HepG2 (cell line): ENCODE results near the gene DDN. TPM values are rescaled to one million over a fixed set of nuclear protein-coding genes. Genes with fewer than 3 reads are reported as not detected.

ENCODE experiments used
- CAMTA2 ChIP-seq: sonication (generic); formaldehyde crosslinking; IDR thresholded peaks from 2 replicates; pipeline ENCODE4 v1.4.0; 2020; ENCODE audit warnings: mild to moderate bottlenecking, missing genetic modification reagents, borderline replicate concordance
- ESRRA ChIP-seq: sonication (generic); formaldehyde crosslinking; IDR thresholded peaks from 2 replicates; pipeline ENCODE4 v1.5.1; 2020; ENCODE audit warnings: mild to moderate bottlenecking, low read depth, missing genetic modification reagents
- FOXA1 ChIP-seq, 2 experiments: fragments of 450-650 bp in 1 of 2; sonication (generic) in 1 of 2; formaldehyde crosslinking in 1 of 2; IDR thresholded peaks; 2 replicates each; pipeline versions ENCODE4 v1.4.0 to v1.6.1; 2016 to 2020; ENCODE audit warnings: missing genetic modification reagents in 1 of 2
- GPN1 ChIP-seq: sonication (generic); formaldehyde crosslinking; IDR thresholded peaks from 2 replicates; pipeline ENCODE4 v1.5.1; 2020; ENCODE audit warnings: missing genetic modification reagents, borderline replicate concordance
- HMG20A ChIP-seq: IDR thresholded peaks from 2 replicates; pipeline ENCODE4 v1.6.1; 2016; ENCODE audit warnings: borderline replicate concordance
- HNF4A ChIP-seq: sonication (generic); formaldehyde crosslinking; IDR thresholded peaks from 2 replicates; pipeline ENCODE4 v1.4.0; 2020; ENCODE audit warnings: missing genetic modification reagents
- MNT ChIP-seq: fragments of 450-650 bp; IDR thresholded peaks from 2 replicates; pipeline ENCODE4 v1.6.1; 2016
- PAF1 ChIP-seq: IDR thresholded peaks from 2 replicates; pipeline ENCODE4 v1.6.1; 2016; ENCODE audit warnings: missing genetic modification reagents, missing compliant biosample characterization
- SYNCRIP ChIP-seq: fragments of 200-400 bp; formaldehyde crosslinking; IDR thresholded peaks from 2 replicates; pipeline ENCODE4 v1.6.1; 2018; ENCODE audit warnings: mild to moderate bottlenecking, low read depth, low read length; ENCODE audit not compliant: insufficient read depth
- TSC22D2 ChIP-seq: sonication (generic); formaldehyde crosslinking; IDR thresholded peaks from 2 replicates; pipeline ENCODE4 v1.5.1; 2020; ENCODE audit warnings: missing genetic modification reagents, mild to moderate bottlenecking, borderline replicate concordance
- ZBTB8A ChIP-seq: sonication (generic); formaldehyde crosslinking; IDR thresholded peaks from 2 replicates; pipeline ENCODE4 v1.4.0; 2020; ENCODE audit warnings: mild to moderate bottlenecking, low read depth, missing genetic modification reagents, borderline replicate concordance
- ZMYM3 ChIP-seq: sonication (generic); formaldehyde crosslinking; IDR thresholded peaks from 2 replicates; pipeline ENCODE4 v1.5.1; 2020; ENCODE audit warnings: mild to moderate bottlenecking, missing genetic modification reagents
- ZNF225 ChIP-seq: sonication (generic); formaldehyde crosslinking; IDR thresholded peaks from 2 replicates; pipeline ENCODE4 v1.4.0; 2020; ENCODE audit warnings: mild to moderate bottlenecking, missing genetic modification reagents
- ZNF383 ChIP-seq: sonication (generic); formaldehyde crosslinking; IDR thresholded peaks from 2 replicates; pipeline ENCODE4 v1.4.0; 2020; ENCODE audit warnings: missing genetic modification reagents, mild to moderate bottlenecking, borderline replicate concordance
- ZNF703 ChIP-seq: sonication (generic); formaldehyde crosslinking; IDR thresholded peaks from 2 replicates; pipeline ENCODE4 v1.5.1; 2020; ENCODE audit warnings: missing genetic modification reagents, mild to moderate bottlenecking, moderate library complexity, borderline replicate concordance
- ZNF83 ChIP-seq: sonication (generic); formaldehyde crosslinking; IDR thresholded peaks from 2 replicates; pipeline ENCODE4 v1.4.0; 2020; ENCODE audit warnings: missing genetic modification reagents, mild to moderate bottlenecking, borderline replicate concordance
- ZUFSP ChIP-seq: sonication (generic); formaldehyde crosslinking; IDR thresholded peaks from 2 replicates; pipeline ENCODE4 v1.9.0; 2021; ENCODE audit warnings: missing genetic modification reagents, mild to moderate bottlenecking, borderline replicate concordance
- polyA plus RNA-seq, 8 experiments: library from polyadenylated mRNA; depleted of rRNA in 3 of 8; stranded (reverse) in 7 of 8; unstranded in 1 of 8; fragments of >200 nt; fragmentation: Illumina TruSeq in 4 of 8; extraction: Trizol in 4 of 8; gene quantifications; 2 replicates each; pipeline versions ENCODE4 v1.2.1 to v1.2.3, GENCODE V29; 2011 to 2016; ENCODE audit warnings: low read depth in 4 of 8, missing spikeins in 1 of 8, mixed read lengths in 1 of 8; ENCODE audit not compliant: insufficient read depth in 1 of 8
- total RNA-seq, 5 experiments: library from RNA; depleted of rRNA; stranded (reverse); fragments of >200 nt; fragmentation: Illumina TruSeq; extraction: Trizol; gene quantifications; 2 replicates each; pipeline ENCODE4 v1.2.3, GENCODE V29; 2016; ENCODE audit warnings: low read depth in 1 of 5
- TF ChIP-seq, protein P1 (sequence below): IDR thresholded peaks from 2 replicates; pipeline ENCODE4 v1.4.0; 2020; ENCODE audit warnings: mild to moderate bottlenecking, missing genetic modification reagents
- TF ChIP-seq, protein P2 (sequence below): IDR thresholded peaks from 2 replicates; pipeline ENCODE4 v1.6.1; 2016; ENCODE audit warnings: missing compliant biosample characterization, missing genetic modification reagents, borderline replicate concordance

DDN gene
- total and polyA plus RNA-seq, 2 of the 13 experiments (the other 11 are each of a cell fraction or from before 2014, with no cell fraction given), result 0.24 to 0.53 TPM

DNA sequence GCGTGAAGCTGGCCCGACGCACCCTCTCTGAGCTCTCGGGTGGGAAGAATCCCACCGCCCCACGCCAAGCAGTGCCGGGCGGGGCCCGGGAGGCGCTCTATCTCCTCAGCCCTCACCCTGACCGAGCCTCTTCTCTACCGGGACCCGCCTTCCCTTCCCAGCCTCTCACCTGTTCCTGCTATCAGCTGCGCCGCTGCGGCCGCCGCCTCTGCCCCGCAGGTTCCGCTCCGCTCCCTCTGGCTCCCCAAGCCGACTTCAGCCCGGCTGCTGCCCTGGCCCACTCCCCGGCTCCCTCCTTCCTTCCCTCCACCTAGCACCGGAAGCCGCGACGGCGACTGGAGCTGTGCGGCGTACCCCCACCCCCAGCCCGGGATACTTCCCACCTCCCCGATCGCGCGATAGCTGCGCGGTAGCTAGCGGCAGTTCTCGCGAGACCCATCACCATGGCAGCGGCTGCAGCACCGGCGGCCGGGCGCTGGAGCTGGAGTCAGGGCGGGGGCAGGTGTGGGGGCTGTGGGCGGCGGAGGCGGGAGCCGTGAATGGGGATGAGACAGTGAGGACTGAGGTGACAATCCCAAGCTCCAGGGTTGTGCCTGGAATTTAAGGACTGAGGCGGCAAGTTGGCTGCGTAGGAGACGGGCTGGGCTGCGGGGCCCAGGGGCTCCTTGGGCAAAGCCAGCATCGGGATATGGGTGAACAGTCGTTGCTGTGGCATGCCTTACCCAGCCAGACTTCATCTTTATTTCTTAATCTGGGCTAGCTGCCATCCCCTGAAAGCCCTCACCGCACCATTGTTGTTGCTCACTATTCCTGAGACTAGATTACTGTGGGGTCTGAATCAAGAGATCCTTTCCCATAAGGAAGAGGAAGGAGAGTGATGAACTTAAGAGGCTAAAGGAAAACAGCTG, 41.8 kb downstream of the DDN start, which contains the start of gene ARF3 (continued):
- TF ChIP-seq, protein P1, sequence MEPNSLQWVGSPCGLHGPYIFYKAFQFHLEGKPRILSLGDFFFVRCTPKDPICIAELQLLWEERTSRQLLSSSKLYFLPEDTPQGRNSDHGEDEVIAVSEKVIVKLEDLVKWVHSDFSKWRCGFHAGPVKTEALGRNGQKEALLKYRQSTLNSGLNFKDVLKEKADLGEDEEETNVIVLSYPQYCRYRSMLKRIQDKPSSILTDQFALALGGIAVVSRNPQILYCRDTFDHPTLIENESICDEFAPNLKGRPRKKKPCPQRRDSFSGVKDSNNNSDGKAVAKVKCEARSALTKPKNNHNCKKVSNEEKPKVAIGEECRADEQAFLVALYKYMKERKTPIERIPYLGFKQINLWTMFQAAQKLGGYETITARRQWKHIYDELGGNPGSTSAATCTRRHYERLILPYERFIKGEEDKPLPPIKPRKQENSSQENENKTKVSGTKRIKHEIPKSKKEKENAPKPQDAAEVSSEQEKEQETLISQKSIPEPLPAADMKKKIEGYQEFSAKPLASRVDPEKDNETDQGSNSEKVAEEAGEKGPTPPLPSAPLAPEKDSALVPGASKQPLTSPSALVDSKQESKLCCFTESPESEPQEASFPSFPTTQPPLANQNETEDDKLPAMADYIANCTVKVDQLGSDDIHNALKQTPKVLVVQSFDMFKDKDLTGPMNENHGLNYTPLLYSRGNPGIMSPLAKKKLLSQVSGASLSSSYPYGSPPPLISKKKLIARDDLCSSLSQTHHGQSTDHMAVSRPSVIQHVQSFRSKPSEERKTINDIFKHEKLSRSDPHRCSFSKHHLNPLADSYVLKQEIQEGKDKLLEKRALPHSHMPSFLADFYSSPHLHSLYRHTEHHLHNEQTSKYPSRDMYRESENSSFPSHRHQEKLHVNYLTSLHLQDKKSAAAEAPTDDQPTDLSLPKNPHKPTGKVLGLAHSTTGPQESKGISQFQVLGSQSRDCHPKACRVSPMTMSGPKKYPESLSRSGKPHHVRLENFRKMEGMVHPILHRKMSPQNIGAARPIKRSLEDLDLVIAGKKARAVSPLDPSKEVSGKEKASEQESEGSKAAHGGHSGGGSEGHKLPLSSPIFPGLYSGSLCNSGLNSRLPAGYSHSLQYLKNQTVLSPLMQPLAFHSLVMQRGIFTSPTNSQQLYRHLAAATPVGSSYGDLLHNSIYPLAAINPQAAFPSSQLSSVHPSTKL (CRISPR knock-in tag), result 0 out of 2 replicates have a peak, but pooled peaks have one; percentile 35
- TF ChIP-seq FOXA1 (IDR thresholded peaks at IDR 0.05), result no peak
- TF ChIP-seq FOXA1 (CRISPR knock-in tag; IDR thresholded peaks at IDR 0.05), result no peak
- TF ChIP-seq CAMTA2 (CRISPR knock-in tag), result no peak
- no peak for TF ChIP-seq HMG20A (CRISPR knock-in tag)
- TF ChIP-seq HNF4A (CRISPR knock-in tag), result no peak
- no peak for TF ChIP-seq ZUFSP (CRISPR knock-in tag)
- TF ChIP-seq ZNF383 (CRISPR knock-in tag), result no peak
- TF ChIP-seq ZNF703 (CRISPR knock-in tag), result no peak
- no peak for TF ChIP-seq MNT
- no peak for TF ChIP-seq ZBTB8A
- TF ChIP-seq PAF1 (CRISPR knock-in tag), result no peak
- peak; percentile 68; the same call in 1 of the 2 replicates for TF ChIP-seq TSC22D2 (CRISPR knock-in tag)
- no peak for TF ChIP-seq GPN1
- TF ChIP-seq, protein P2, sequence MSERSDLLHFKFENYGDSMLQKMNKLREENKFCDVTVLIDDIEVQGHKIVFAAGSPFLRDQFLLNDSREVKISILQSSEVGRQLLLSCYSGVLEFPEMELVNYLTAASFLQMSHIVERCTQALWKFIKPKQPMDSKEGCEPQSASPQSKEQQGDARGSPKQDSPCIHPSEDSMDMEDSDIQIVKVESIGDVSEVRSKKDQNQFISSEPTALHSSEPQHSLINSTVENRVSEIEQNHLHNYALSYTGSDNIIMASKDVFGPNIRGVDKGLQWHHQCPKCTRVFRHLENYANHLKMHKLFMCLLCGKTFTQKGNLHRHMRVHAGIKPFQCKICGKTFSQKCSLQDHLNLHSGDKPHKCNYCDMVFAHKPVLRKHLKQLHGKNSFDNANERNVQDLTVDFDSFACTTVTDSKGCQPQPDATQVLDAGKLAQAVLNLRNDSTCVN (CRISPR knock-in tag), result no peak; the same call in 1 of the 2 replicates
- no peak for TF ChIP-seq SYNCRIP
- TF ChIP-seq ZMYM3, result no peak
- no peak for TF ChIP-seq ZNF225 (CRISPR knock-in tag)
- no peak; the same call in 1 of the 2 replicates for TF ChIP-seq ZNF83
- 0 out of 2 replicates have a peak, but pooled peaks have one; percentile 19 for TF ChIP-seq ESRRA (CRISPR knock-in tag)
